Measurements from ENCODE around the gene ARHGEF37. TPM values are rescaled to one million over a fixed set of nuclear protein-coding genes. Genes with fewer than 3 reads are reported as not detected.
A peak's percentile ranks its signal among the peaks of the same experiment; 100 is the strongest.

ARHGEF37 gene
- total RNA-seq, 1 donor from 2014 or later: 2.1 TPM

DNA sequence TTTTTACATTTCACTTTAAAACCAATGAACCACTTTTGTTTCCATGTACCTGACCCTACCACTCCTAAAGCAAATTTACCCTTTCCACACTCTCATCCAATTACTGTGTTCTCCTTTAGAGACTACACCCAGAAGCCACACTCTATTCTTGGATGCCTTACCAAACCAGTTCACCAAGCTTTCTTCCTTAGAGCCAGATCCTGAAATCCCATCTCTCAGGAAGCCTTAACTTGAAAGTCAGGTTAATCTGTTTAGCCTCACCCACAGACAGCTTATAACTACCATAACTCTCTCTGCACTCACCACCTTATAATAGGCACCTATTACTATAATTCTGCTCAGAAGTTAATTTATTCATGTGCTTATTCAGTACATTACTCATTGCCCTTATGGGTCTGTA, 34.3 kb upstream of the ARHGEF37 start:
- peaks cover 46 to 61% (median 51%) of the 10 kb centered on the region in 3 donors for H3K4me1 ChIP-seq (ENCODE audit: control insufficient read depth in 3 of 3, insufficient read depth in 3 of 3, low read length in 3 of 3)
- H3K36me3 ChIP-seq (ENCODE audit: control insufficient read depth in 3 of 3, insufficient read depth in 3 of 3, low read length in 3 of 3): peaks cover 10 to 18% (median 14%) of the 10 kb centered on the region in 3 donors
- H3K27me3 ChIP-seq (ENCODE audit: control insufficient read depth in 3 of 3, insufficient read depth in 3 of 3, low read length in 3 of 3): no peaks in the 10 kb centered on the region
- peak overlapping the region in 1 of 3 donors; percentile 5 for H3K9ac ChIP-seq (ENCODE audit: low read depth in 1 of 3, low read length in 3 of 3)
- H3K9me3 ChIP-seq (ENCODE audit: control insufficient read depth in 3 of 3, low read length in 3 of 3): no peaks in the 10 kb centered on the region
- no peak overlapping the region for H3K4me3 ChIP-seq (ENCODE audit: low read length in 3 of 3)
- no peak overlapping the region for H3K27ac ChIP-seq (ENCODE audit: low read depth, low read length)

DNA sequence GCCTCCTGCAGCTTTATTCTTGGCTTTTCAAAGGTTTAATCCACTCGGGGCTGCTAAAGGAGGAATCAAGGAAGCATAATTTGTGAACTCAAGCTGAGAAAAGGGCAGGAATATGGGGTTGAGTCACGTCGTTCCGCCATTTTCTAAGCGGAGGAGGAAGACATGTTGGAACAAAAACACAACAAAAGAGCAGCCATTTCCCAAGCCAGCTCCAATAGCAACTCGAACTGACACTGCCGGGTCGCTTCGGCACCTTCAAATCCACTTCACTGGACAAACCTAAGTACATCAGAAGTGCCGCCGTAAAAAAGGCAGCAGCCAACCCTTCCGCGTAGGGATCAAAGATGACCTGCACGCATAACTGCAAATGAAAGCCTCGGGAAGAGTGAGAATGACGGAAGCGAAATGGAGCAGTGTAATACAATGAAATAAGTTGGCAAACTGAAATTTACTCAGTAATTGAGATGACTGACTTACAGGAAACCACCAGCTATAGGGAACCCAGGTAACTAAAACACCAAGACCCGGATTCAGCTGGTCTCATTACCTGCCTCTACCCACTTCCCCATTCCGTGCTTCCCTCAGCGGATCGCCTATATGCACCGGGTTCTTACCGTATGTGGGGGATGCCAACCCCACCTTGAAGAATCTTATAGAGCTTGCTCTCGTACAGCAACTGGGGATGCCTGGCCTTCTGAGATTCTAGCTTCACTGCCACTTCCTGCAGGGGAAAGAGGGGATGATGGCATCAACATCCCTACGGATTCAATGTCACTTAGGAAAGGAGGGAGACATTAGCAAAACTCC, 31.6 kb upstream of the ARHGEF37 start:
- Histone ChIP-seq H3K27me3 (ENCODE audit: control insufficient read depth in 3 of 3, insufficient read depth in 3 of 3, low read length in 3 of 3) (no peaks in the 10 kb centered on the region), H3K9ac (ENCODE audit: low read depth in 1 of 3, low read length in 3 of 3) (peak overlapping the region; percentile 94 to 100 (median 100)), H3K4me1 (ENCODE audit: control insufficient read depth in 3 of 3, insufficient read depth in 3 of 3, low read length in 3 of 3) (peaks cover 33 to 45% (median 34%) of the 10 kb centered on the region in 3 donors), H3K9me3 (ENCODE audit: control insufficient read depth in 3 of 3, low read length in 3 of 3) (no peaks in the 10 kb centered on the region), H3K27ac (ENCODE audit: low read depth, low read length) (peak overlapping the region; percentile 96), H3K4me3 (ENCODE audit: low read length in 3 of 3) (peak overlapping the region; percentile 76 to 100 (median 99)), H3K36me3 (ENCODE audit: control insufficient read depth in 3 of 3, insufficient read depth in 3 of 3, low read length in 3 of 3) (peaks cover 4 to 18% (median 14%) of the 10 kb centered on the region in 3 donors)

DNA sequence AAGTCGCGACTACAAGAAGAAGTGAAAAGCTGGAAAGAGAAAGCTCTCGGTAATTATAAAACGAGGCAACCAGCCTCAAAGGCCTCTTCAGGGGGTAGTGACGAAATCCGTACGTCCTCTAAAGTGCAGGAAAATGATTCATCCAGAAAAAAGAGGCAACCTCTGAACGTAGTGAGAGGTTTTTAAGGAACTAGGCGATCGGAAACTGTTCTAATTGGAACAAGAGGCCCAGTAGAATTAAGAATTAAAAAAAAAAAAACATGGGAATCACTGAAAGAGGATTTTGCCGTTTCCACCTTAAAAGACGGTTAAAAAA, 31.1 kb upstream of the ARHGEF37 start:
- Histone ChIP-seq H3K9ac (ENCODE audit: low read depth in 1 of 3, low read length in 3 of 3) (peak overlapping the region; percentile 94 to 100 (median 100)), H3K9me3 (ENCODE audit: control insufficient read depth in 3 of 3, low read length in 3 of 3) (no peaks in the 10 kb centered on the region), H3K4me3 (ENCODE audit: low read length in 3 of 3) (peak overlapping the region; percentile 76 to 100 (median 99)), H3K36me3 (ENCODE audit: control insufficient read depth in 3 of 3, insufficient read depth in 3 of 3, low read length in 3 of 3) (peaks cover 4 to 17% (median 12%) of the 10 kb centered on the region in 3 donors), H3K27me3 (ENCODE audit: control insufficient read depth in 3 of 3, insufficient read depth in 3 of 3, low read length in 3 of 3) (no peaks in the 10 kb centered on the region), H3K27ac (ENCODE audit: low read depth, low read length) (peak overlapping the region; percentile 96), H3K4me1 (ENCODE audit: control insufficient read depth in 3 of 3, insufficient read depth in 3 of 3, low read length in 3 of 3) (peaks cover 28 to 39% (median 28%) of the 10 kb centered on the region in 3 donors)

DNA sequence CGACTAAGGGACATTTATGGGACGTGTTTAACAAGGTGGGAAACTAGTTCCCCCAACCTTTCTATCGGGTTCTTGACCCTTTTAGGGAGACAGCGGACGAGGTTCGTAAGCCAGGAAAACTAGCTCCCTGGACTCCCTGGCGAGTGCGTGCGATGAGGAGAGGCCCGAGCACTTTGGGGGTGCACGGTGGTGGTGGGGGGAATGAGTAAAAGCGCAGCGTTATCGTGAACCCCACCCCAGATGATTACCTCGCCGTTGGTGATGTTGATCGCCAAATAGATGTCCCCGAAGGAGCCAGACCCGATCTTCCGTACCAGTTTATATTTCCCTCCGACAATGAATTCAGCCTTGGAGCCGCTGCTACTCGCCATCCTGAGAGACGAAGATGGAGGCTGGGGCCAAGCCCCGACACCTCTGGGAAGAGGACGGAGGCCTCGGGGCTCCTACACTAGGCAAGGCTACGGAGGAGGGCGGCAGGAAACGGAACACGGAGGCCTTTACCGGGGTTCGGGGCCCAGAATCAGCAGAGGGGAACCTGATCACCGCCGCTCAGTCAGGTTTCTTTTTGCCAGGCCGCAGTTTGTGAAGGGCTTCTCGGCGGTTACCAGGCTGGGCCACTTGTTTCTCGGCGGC, 30.6 kb upstream of the ARHGEF37 start:
- peaks cover 0 to 13% (median 8%) of the 10 kb centered on the region in 3 donors for H3K36me3 ChIP-seq (ENCODE audit: control insufficient read depth in 3 of 3, insufficient read depth in 3 of 3, low read length in 3 of 3)
- H3K27me3 ChIP-seq (ENCODE audit: control insufficient read depth in 3 of 3, insufficient read depth in 3 of 3, low read length in 3 of 3): no peaks in the 10 kb centered on the region
- H3K4me3 ChIP-seq (ENCODE audit: low read length in 3 of 3): peak overlapping the region; percentile 76 to 100 (median 99)
- H3K27ac ChIP-seq (ENCODE audit: low read depth, low read length): peak overlapping the region; percentile 96
- peaks cover 24 to 34% (median 24%) of the 10 kb centered on the region in 3 donors for H3K4me1 ChIP-seq (ENCODE audit: control insufficient read depth in 3 of 3, insufficient read depth in 3 of 3, low read length in 3 of 3)
- peak overlapping the region; percentile 94 to 100 (median 100) for H3K9ac ChIP-seq (ENCODE audit: low read depth in 1 of 3, low read length in 3 of 3)
- no peaks in the 10 kb centered on the region for H3K9me3 ChIP-seq (ENCODE audit: control insufficient read depth in 3 of 3, low read length in 3 of 3)

DNA sequence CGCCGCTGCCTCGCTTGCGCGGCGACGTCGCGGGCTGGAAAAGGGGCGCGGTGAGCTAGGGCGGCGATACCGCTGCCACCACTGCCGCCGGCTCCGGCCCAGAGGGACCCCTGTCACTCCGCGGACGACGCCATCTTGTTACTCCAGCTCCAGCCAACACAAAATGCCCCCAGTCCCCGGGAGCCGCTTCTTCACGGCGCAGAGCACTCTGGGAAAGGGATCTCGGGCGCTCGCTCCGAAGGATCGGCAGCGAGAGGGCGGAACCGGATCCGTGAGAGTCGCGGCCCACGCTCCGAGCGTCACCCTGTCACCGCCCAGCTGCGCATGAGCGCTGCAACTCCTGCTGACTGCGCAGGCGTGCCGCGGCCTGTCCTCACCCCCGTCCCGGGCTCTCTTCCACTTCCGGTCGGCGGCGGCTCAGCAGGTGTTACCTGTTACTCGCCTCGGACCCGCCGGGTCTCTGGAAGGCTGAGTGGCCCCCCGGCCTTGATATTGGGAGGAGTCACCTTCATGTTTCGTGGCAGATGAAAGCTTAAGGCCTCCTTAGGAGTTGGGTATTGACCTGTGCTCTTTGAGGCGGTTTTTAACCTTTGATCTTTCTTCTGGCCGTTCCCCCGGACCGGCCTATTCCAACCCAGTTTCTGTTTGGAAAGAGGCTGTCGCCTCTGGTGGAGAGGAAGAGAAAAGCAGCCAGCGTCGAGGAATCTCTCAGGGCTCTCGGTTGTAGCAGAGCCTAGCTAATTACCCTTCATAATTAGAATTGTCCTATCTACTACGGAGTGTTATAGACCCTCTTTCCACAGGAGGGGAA, 29.9 kb upstream of the ARHGEF37 start, which contains the start of gene CSNK1A1:
CSNK1A1 (minus strand) TSS at position 213 of the 811 bp plus-strand sequence. CDS start 475 bp downstream, outside the sequence.
- H3K9me3 ChIP-seq (ENCODE audit: control insufficient read depth in 3 of 3, low read length in 3 of 3): no peaks in the 10 kb centered on the region
- peak within 1 kb of the TSS; percentile 96 for H3K27ac ChIP-seq (ENCODE audit: low read depth, low read length)
- H3K27me3 ChIP-seq (ENCODE audit: control insufficient read depth in 3 of 3, insufficient read depth in 3 of 3, low read length in 3 of 3): no peaks in the 10 kb centered on the region
- H3K9ac ChIP-seq (ENCODE audit: low read depth in 1 of 3, low read length in 3 of 3): peak within 1 kb of the TSS; percentile 94 to 100 (median 100)
- H3K4me1 ChIP-seq (ENCODE audit: control insufficient read depth in 3 of 3, insufficient read depth in 3 of 3, low read length in 3 of 3): peaks cover 23 to 29% (median 24%) of the 10 kb centered on the region in 3 donors
- peak within 1 kb of the TSS; percentile 76 to 100 (median 99) for H3K4me3 ChIP-seq (ENCODE audit: low read length in 3 of 3)
- peaks cover 0 to 13% (median 8%) of the 10 kb centered on the region in 3 donors for H3K36me3 ChIP-seq (ENCODE audit: control insufficient read depth in 3 of 3, insufficient read depth in 3 of 3, low read length in 3 of 3)

DNA sequence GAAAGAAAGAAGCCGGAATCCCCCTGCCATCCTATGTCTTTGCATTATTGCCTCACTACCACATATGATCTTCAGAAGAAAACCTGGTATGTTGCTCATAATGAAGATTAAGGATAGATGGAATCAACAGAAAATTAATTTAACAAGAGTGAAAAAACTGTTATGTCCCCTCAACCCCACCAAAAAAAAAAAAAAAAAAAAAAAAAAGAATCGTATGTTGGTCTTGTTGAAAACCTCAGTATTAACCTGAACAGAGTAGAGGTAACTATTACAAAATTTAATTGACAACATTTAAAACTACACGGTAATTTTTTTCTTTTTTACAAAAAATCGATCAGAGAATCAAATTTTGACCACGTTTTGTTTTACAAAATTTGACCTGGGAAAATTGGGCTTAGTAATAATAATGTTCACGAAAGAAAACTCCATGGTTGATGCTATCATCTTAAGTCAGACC, 29.2 kb upstream of the ARHGEF37 start:
- Histone ChIP-seq H3K4me1 (ENCODE audit: control insufficient read depth in 3 of 3, insufficient read depth in 3 of 3, low read length in 3 of 3) (peaks cover 20 to 23% (median 20%) of the 10 kb centered on the region in 3 donors), H3K4me3 (ENCODE audit: low read length in 3 of 3) (peak overlapping the region; percentile 76 to 100 (median 87)), H3K36me3 (ENCODE audit: control insufficient read depth in 3 of 3, insufficient read depth in 3 of 3, low read length in 3 of 3) (peaks cover 0 to 13% (median 4%) of the 10 kb centered on the region in 3 donors), H3K27me3 (ENCODE audit: control insufficient read depth in 3 of 3, insufficient read depth in 3 of 3, low read length in 3 of 3) (no peaks in the 10 kb centered on the region), H3K27ac (ENCODE audit: low read depth, low read length) (peak overlapping the region; percentile 96), H3K9me3 (ENCODE audit: control insufficient read depth in 3 of 3, low read length in 3 of 3) (no peaks in the 10 kb centered on the region), H3K9ac (ENCODE audit: low read depth in 1 of 3, low read length in 3 of 3) (peak overlapping the region; percentile 86 to 100 (median 100))

DNA sequence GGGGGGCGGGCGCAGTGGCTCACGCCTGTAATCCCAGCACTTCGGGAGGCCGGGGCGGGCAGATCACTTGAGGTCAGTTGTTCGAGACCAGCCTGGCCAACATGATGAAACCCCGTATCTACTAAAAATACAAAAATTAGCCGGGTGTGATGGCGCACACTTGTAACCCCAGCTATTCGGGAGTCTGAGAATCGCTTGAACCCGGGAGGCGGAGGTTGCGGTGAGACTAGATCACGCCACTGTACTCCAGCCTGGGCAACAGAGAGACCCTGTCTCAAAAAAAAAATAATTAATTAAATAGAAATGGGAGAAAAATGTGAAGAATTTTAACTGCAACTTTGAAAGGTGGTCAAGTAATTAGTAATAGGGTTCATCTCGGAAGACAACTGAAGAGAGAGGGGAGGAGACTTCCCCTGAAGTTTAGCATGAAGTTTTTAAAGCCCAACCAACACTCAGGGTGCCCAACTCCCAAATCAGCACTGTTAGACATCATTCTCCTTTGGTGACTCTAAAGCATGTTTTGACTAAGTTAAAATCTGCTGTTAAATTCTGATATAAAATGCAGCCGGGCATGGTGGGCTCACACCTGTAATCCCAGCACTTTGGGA, 28.6 kb upstream of the ARHGEF37 start:
- Histone ChIP-seq H3K27me3 (ENCODE audit: control insufficient read depth in 3 of 3, insufficient read depth in 3 of 3, low read length in 3 of 3) (no peaks in the 10 kb centered on the region), H3K9ac (ENCODE audit: low read depth in 1 of 3, low read length in 3 of 3) (no peak overlapping the region), H3K27ac (ENCODE audit: low read depth, low read length) (no peak overlapping the region), H3K4me1 (ENCODE audit: control insufficient read depth in 3 of 3, insufficient read depth in 3 of 3, low read length in 3 of 3) (peaks cover 14 to 18% (median 15%) of the 10 kb centered on the region in 3 donors), H3K4me3 (ENCODE audit: low read length in 3 of 3) (no peak overlapping the region), H3K9me3 (ENCODE audit: control insufficient read depth in 3 of 3, low read length in 3 of 3) (no peaks in the 10 kb centered on the region), H3K36me3 (ENCODE audit: control insufficient read depth in 3 of 3, insufficient read depth in 3 of 3, low read length in 3 of 3) (peaks cover 0 to 13% (median 4%) of the 10 kb centered on the region in 3 donors)

DNA sequence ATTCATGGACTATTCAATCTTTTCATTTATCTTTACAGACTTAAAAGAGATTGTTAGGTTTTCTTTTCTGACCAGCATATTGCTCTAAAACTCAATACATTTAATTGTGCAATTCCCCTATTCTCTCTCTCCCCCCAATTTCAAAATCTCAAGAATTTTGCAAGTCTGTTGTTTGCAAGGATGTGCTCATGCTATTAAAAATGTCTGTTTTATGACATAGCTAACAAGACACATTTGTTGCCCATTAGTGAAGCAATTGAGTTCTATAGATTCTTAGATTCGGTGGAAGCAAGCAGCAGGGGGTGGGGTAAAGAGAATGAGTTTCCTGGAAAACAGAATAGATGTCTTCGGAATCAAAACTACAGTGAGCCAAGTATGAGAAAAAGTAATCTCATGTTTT, 21.6 kb upstream of the ARHGEF37 start:
- Histone ChIP-seq H3K27me3 (ENCODE audit: control insufficient read depth in 3 of 3, insufficient read depth in 3 of 3, low read length in 3 of 3) (no peaks in the 10 kb centered on the region), H3K27ac (ENCODE audit: low read depth, low read length) (no peak overlapping the region), H3K9me3 (ENCODE audit: control insufficient read depth in 3 of 3, low read length in 3 of 3) (no peaks in the 10 kb centered on the region), H3K4me3 (ENCODE audit: low read length in 3 of 3) (no peak overlapping the region), H3K36me3 (ENCODE audit: control insufficient read depth in 3 of 3, insufficient read depth in 3 of 3, low read length in 3 of 3) (no peaks in the 10 kb centered on the region), H3K4me1 (ENCODE audit: control insufficient read depth in 3 of 3, insufficient read depth in 3 of 3, low read length in 3 of 3) (peaks cover 17 to 22% (median 18%) of the 10 kb centered on the region in 3 donors), H3K9ac (ENCODE audit: low read depth in 1 of 3, low read length in 3 of 3) (no peak overlapping the region)

DNA sequence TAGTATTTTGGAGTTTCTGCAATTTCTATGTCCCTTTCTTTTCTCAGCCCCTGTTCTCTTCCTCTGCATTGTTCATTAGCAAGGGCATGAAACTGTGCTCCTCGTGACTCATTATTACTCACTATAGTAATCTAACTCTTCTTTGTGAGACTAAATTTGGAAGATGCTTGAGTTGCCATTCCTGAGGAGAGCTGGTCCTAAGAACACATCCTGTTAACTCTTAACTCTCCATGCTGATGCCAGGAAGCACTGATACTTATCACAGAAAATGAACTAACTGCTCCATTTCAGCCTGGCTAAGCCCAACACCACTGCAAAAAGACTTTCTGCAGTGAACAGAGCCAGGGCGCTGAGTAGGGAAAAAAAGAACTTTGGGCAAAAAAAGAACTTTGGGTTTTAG, 19.4 kb upstream of the ARHGEF37 start:
- H3K27me3 ChIP-seq (ENCODE audit: control insufficient read depth in 3 of 3, insufficient read depth in 3 of 3, low read length in 3 of 3): no peaks in the 10 kb centered on the region
- peak overlapping the region in 1 of 3 donors; percentile 62 for H3K4me3 ChIP-seq (ENCODE audit: low read length in 3 of 3)
- H3K27ac ChIP-seq (ENCODE audit: low read depth, low read length): peak overlapping the region; percentile 72
- H3K36me3 ChIP-seq (ENCODE audit: control insufficient read depth in 3 of 3, insufficient read depth in 3 of 3, low read length in 3 of 3): no peaks in the 10 kb centered on the region
- no peaks in the 10 kb centered on the region for H3K9me3 ChIP-seq (ENCODE audit: control insufficient read depth in 3 of 3, low read length in 3 of 3)
- peaks cover 17 to 22% (median 18%) of the 10 kb centered on the region in 3 donors for H3K4me1 ChIP-seq (ENCODE audit: control insufficient read depth in 3 of 3, insufficient read depth in 3 of 3, low read length in 3 of 3)
- H3K9ac ChIP-seq (ENCODE audit: low read depth in 1 of 3, low read length in 3 of 3): peak overlapping the region in 2 of 3 donors; percentile 34 to 54
